ENCODE results near the gene ACAD10. TPM values are rescaled to one million over a fixed set of nuclear protein-coding genes. Genes with fewer than 3 reads are reported as not detected.
A peak's percentile ranks its signal among the peaks of the same experiment; 100 is the strongest.
"Not testable (repeated sequence)": the region's sequence is repeated elsewhere in the genome, so short reads cannot be mapped to it uniquely, and the experiment has no call there.

ACAD10 gene
- total RNA-seq, 1 donor from 2014 or later: 29.5 TPM

DNA sequence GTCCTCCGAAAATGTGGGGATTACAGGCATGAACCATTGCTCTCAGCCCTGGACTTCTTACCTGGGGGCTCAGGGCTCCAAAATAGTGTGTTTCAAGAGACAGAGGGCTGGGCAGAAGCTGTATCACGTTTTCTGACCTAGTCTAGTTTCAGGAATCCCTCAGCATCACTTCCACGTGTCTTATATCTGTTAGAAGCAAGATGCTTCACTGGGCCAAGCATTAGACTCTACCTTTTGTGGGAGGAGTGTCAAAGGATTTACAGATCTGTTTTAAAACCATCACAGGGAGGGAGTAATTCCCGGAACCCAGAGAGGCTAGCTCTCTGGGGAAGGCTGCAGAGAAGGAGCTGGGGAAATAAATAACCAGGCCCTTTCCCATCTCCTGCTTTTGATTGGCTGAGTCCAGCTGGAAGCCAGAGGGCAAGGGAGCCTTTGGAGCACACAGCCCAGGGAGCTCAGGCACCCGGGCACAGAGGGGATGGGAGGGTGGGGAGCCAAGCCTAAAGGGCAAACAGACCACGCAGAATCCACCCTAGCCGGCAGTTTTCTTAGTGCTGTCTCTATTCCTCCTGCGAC, 47.6 kb downstream of the ACAD10 start:
- Mint-ChIP-seq H3K36me3 (ENCODE audit: unreplicated experiment) (peaks cover 28% of the 10 kb centered on the region), H3K27me3 (ENCODE audit: unreplicated experiment) (no peaks in the 10 kb centered on the region), H3K4me3 (ENCODE audit: unreplicated experiment) (no peak overlapping the region), H3K27ac (ENCODE audit: unreplicated experiment) (no peak overlapping the region), H3K4me1 (ENCODE audit: unreplicated experiment) (no peaks in the 10 kb centered on the region), H3K9me3 (ENCODE audit: unreplicated experiment) (no peaks in the 10 kb centered on the region)
- no peak for DNase-seq (ENCODE audit: extremely low spot score, unreplicated experiment)
- TF ChIP-seq CTCF (IDR thresholded peaks at IDR 0.05): no peak

- not testable (repeated sequence) for H3K9me3 Mint-ChIP-seq (ENCODE audit: unreplicated experiment); H3K27me3 Mint-ChIP-seq (ENCODE audit: unreplicated experiment); H3K4me3 Mint-ChIP-seq (ENCODE audit: unreplicated experiment); DNase-seq (ENCODE audit: extremely low spot score, unreplicated experiment)
- peaks cover 33% of the 10 kb centered on the region for H3K4me1 Mint-ChIP-seq (ENCODE audit: unreplicated experiment)
- H3K27ac Mint-ChIP-seq (ENCODE audit: unreplicated experiment): peak overlapping the region; percentile 14
- peaks cover 12% of the 10 kb centered on the region for H3K36me3 Mint-ChIP-seq (ENCODE audit: unreplicated experiment)
These were observed 53.7 kb downstream of the ACAD10 start for GRCh38 chr12:111739524-111739923.

DNA sequence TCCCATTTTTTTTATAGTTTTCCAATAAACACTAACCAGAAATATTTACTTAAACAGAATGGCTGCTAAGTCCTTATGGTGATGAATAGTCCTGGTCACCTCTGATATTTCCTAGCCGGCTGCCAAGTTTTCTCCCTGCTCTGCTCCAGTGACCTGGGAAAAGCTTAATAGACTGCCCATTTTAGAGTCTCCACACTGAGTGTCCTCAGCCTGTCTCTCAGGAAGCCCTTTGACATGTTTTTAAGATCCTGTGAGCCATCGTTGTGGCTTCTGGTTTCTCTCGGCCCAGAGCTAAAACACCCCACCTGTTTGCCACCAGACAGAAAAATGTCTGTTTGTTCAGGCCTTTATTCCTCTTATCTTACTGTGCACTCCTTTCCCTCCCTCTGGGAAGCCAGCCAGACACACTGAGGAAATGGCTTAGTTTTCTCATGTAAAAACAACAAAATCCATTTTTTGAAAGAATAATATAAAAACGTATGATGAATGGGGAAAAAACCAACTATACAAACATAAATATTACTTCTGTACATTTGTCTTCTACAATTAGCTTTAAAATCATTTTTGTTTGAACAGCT, 55.5 kb downstream of the ACAD10 start:
- no peaks in the 10 kb centered on the region for H3K9me3 Mint-ChIP-seq (ENCODE audit: unreplicated experiment)
- peaks cover 24% of the 10 kb centered on the region for H3K36me3 Mint-ChIP-seq (ENCODE audit: unreplicated experiment)
- H3K4me3 Mint-ChIP-seq (ENCODE audit: unreplicated experiment): peak overlapping the region; percentile 9
- DNase-seq (ENCODE audit: extremely low spot score, unreplicated experiment): no peak
- H3K27me3 Mint-ChIP-seq (ENCODE audit: unreplicated experiment): no peaks in the 10 kb centered on the region
- peaks cover 33% of the 10 kb centered on the region for H3K4me1 Mint-ChIP-seq (ENCODE audit: unreplicated experiment)
- H3K27ac Mint-ChIP-seq (ENCODE audit: unreplicated experiment): peak overlapping the region; percentile 82
- TF ChIP-seq CTCF (IDR thresholded peaks at IDR 0.05): no peak

GRCh38 chr12:111745211-111745610, 59.4 kb downstream of the ACAD10 start:
- Mint-ChIP-seq H3K4me1 (ENCODE audit: unreplicated experiment) (peaks cover 24% of the 10 kb centered on the region), H3K27ac (ENCODE audit: unreplicated experiment) (no peak overlapping the region), H3K36me3 (ENCODE audit: unreplicated experiment) (peaks cover 24% of the 10 kb centered on the region), H3K4me3 (ENCODE audit: unreplicated experiment) (no peak overlapping the region), H3K9me3 (ENCODE audit: unreplicated experiment) (no peaks in the 10 kb centered on the region), H3K27me3 (ENCODE audit: unreplicated experiment) (no peaks in the 10 kb centered on the region)
- no peak for TF ChIP-seq CTCF (IDR thresholded peaks at IDR 0.05)
- DNase-seq (ENCODE audit: extremely low spot score, unreplicated experiment): no peak

DNA sequence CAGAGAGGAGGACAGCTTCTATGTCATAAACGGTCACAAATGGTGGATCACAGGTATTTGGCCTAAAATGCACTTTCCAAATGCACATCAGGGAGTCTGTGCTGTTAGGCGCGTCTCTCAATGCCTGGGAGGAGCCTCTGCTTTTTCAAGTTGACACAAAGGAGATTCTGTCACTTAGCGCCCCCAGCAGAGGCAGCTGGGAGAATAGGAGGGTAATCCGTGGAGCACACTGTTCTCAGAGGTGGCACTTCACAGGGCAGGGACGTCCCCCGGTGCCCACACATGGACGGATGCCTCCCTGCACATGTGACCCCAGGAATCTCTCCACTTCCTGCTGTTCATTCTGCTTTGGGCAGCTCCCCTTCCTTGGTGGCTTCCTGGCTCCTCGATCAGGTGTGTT, 61.5 kb downstream of the ACAD10 start:
- TF ChIP-seq CTCF (IDR thresholded peaks at IDR 0.05): no peak
- Mint-ChIP-seq H3K27me3 (ENCODE audit: unreplicated experiment) (no peaks in the 10 kb centered on the region), H3K27ac (ENCODE audit: unreplicated experiment) (no peak overlapping the region), H3K36me3 (ENCODE audit: unreplicated experiment) (peaks cover 26% of the 10 kb centered on the region), H3K9me3 (ENCODE audit: unreplicated experiment) (no peaks in the 10 kb centered on the region), H3K4me1 (ENCODE audit: unreplicated experiment) (peaks cover 5% of the 10 kb centered on the region), H3K4me3 (ENCODE audit: unreplicated experiment) (no peak overlapping the region)
- DNase-seq (ENCODE audit: extremely low spot score, unreplicated experiment): no peak
